ENCODE results near the gene PRAC1.

Gene PRAC1

DNA sequence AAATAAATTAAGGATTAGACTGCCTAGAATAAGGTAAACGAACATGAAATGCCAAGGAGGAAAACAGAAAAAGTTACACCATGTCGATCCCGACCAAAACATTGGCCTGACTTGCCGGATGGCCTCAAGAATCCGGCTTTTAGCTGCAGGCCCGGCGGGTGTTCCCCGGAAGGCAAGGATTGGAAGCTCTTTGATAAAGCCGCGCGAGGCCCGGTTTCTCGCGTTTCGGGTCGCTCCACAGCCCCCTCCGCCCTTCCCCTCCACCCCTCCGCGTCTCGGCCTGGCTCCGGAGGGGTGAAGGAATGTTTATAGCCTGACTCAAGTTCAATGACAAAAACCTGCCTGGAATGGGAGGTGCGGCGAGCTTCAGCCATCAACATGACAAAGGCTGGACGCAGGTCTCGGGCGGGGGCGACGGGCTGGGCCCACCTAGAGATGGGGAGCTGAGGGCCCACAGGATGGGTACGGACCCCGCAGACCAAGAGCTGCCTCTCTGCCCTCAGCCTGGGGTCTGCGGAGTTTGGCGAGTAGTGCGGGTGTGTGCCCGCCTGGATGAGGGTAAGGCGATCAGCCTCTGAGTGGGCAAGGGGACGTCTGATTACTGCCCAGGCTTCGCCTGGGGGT is 2.6 kb downstream of the PRAC1 start:
- Histone ChIP-seq H3K36me3 (ENCODE audit: low read length) (no peaks in the 10 kb centered on the region), H3K9me3 (ENCODE audit: insufficient read depth, low read length) (no peaks in the 10 kb centered on the region), H3F3A (ENCODE audit: insufficient read depth) (no peaks in the 10 kb centered on the region), H3K27ac (ENCODE audit: low read depth, low read length) (no peak overlapping the region), H3K4me2 (ENCODE audit: low read depth, low read length, poor library complexity, severe bottlenecking) (no peak overlapping the region), H3K9ac (ENCODE audit: low read length) (no peak overlapping the region), H3K9me2 (replicated peaks; ENCODE audit: insufficient read depth, low read length) (no peaks in the 10 kb centered on the region), H4K20me1 (ENCODE audit: low read depth, low read length) (no peaks in the 10 kb centered on the region), H3K79me2 (ENCODE audit: insufficient read depth, low read length) (no peaks in the 10 kb centered on the region), H3K4me3 (ENCODE audit: insufficient read depth, low read length, poor library complexity, severe bottlenecking) (no peak overlapping the region), H3K27me3 (ENCODE audit: low read length) (no peaks in the 10 kb centered on the region), H2AFZ (ENCODE audit: low read depth, low read length, severe bottlenecking) (no peak overlapping the region)
- no peak for TF ChIP-seq CTCF (IDR thresholded peaks at IDR 0.05; ENCODE audit: insufficient read depth, low read length, poor library complexity, severe bottlenecking)
- no peak for TF ChIP-seq EZH2phosphoT487 (conservative IDR thresholded peaks at IDR 0.05; ENCODE audit: low read length)

DNA sequence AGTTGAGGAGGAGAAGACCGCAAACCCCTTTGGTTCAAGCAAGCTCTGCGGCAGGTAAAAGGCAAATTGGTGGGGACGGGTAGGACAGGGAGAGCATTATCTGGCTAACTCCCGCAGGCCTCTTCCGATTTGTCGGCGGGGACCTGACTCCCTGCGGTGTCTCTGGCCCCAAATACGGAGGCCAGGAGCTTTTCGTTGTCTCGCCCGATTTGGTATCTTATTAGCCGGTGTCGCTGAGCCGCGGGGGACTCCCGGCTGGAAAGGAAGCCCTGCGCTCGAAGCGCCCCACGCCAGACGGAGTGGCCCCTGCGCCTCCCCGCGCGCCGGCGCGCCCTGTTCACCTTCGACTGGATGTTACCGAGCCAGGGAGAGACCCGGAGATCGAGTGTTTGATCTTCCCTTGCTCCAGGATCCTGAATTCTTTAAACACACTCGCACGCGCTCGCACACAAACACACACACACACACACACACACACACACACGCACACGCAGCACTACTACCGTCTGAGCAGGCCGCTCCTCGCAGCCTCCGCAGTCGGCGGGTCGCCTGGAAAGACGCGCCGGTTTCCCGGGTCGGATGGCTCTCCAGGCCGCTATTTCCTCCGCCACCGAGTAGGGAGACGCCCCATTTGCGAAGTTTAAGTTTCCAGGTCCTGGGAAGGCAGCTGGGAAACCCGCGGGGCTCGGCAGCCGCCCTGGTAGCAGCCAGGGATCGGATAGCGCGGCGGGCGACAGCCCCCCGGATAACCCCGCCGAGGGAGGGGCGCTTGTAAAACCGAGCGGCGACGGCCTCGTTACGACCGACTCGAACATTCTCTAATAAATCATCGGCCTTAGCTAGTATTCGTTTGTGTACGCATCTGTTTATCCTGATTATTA is 3.3 kb downstream of the PRAC1 start:
- Histone ChIP-seq H3F3A (ENCODE audit: insufficient read depth) (no peaks in the 10 kb centered on the region), H3K27me3 (ENCODE audit: low read length) (no peaks in the 10 kb centered on the region)

DNA sequence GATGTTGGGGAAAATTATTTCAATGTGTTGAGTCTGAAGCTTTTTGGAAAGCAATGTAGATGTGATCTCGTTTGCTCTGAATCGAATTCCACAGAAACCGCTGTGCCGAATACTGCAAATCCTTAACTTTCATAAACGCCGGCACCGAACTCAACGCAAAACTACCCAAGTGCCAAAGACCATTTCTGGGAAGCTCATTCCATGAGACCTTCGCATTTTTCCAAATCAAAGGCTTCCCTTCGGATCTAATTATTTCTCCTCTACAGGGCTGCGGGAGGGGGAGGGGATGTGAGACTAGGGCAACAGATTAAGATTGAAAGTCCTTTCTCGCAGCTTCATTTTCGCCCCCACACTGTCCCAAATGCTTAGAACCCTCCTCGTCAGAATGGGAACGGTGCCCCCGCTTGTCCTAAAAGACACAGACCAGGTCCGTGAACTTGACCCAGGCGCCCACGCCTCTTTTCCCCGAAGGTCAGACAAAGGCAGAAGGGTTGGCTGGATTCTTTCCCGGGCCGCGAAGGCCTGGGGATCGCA is 4.0 kb downstream of the PRAC1 start:
- no peak overlapping the region for H3K4me2 ChIP-seq (ENCODE audit: low read depth, low read length, poor library complexity, severe bottlenecking)
- no peaks in the 10 kb centered on the region for H3K9me3 ChIP-seq (ENCODE audit: insufficient read depth, low read length)
- H3K4me3 ChIP-seq (ENCODE audit: insufficient read depth, low read length, poor library complexity, severe bottlenecking), result no peak overlapping the region
- H3F3A ChIP-seq (ENCODE audit: insufficient read depth), result no peaks in the 10 kb centered on the region
- H3K27me3 ChIP-seq (ENCODE audit: low read length), result no peaks in the 10 kb centered on the region
- no peaks in the 10 kb centered on the region for H3K9me2 ChIP-seq (replicated peaks; ENCODE audit: insufficient read depth, low read length)
- no peak overlapping the region for H2AFZ ChIP-seq (ENCODE audit: low read depth, low read length, severe bottlenecking)
- TF ChIP-seq CTCF (IDR thresholded peaks at IDR 0.05; ENCODE audit: insufficient read depth, low read length, poor library complexity, severe bottlenecking), result no peak
- no peak for TF ChIP-seq EZH2phosphoT487 (conservative IDR thresholded peaks at IDR 0.05; ENCODE audit: low read length)
- H4K20me1 ChIP-seq (ENCODE audit: low read depth, low read length), result no peaks in the 10 kb centered on the region
- H3K27ac ChIP-seq (ENCODE audit: low read depth, low read length), result no peak overlapping the region
- H3K79me2 ChIP-seq (ENCODE audit: insufficient read depth, low read length), result no peaks in the 10 kb centered on the region
- no peaks in the 10 kb centered on the region for H3K36me3 ChIP-seq (ENCODE audit: low read length)
- no peak overlapping the region for H3K9ac ChIP-seq (ENCODE audit: low read length)

More for the DNA sequence above, 3.3 kb downstream of the PRAC1 start:
- H3K27ac ChIP-seq (ENCODE audit: low read depth, low read length), result no peak overlapping the region
- H3K4me2 ChIP-seq (ENCODE audit: low read depth, low read length, poor library complexity, severe bottlenecking), result no peak overlapping the region
- H3K9ac ChIP-seq (ENCODE audit: low read length), result no peak overlapping the region
- H3K9me2 ChIP-seq (replicated peaks; ENCODE audit: insufficient read depth, low read length), result no peaks in the 10 kb centered on the region
- no peak overlapping the region for H3K4me3 ChIP-seq (ENCODE audit: insufficient read depth, low read length, poor library complexity, severe bottlenecking)
- no peaks in the 10 kb centered on the region for H3K9me3 ChIP-seq (ENCODE audit: insufficient read depth, low read length)
- H3K79me2 ChIP-seq (ENCODE audit: insufficient read depth, low read length), result no peaks in the 10 kb centered on the region
- TF ChIP-seq CTCF (IDR thresholded peaks at IDR 0.05; ENCODE audit: insufficient read depth, low read length, poor library complexity, severe bottlenecking), result no peak
- TF ChIP-seq EZH2phosphoT487 (conservative IDR thresholded peaks at IDR 0.05; ENCODE audit: low read length), result no peak
- no peaks in the 10 kb centered on the region for H3K36me3 ChIP-seq (ENCODE audit: low read length)
- H2AFZ ChIP-seq (ENCODE audit: low read depth, low read length, severe bottlenecking), result no peak overlapping the region
- H4K20me1 ChIP-seq (ENCODE audit: low read depth, low read length), result no peaks in the 10 kb centered on the region
